ENCODE measurements around the gene DEK. TPM values are rescaled to one million over a fixed set of nuclear protein-coding genes. Genes with fewer than 3 reads are reported as not detected.
"Not testable (repeated sequence)": the region's sequence is repeated elsewhere in the genome, so short reads cannot be mapped to it uniquely, and the experiment has no call there.

The DEK gene
- total RNA-seq, 1 donor from 2014 or later: 63.0 TPM

DNA sequence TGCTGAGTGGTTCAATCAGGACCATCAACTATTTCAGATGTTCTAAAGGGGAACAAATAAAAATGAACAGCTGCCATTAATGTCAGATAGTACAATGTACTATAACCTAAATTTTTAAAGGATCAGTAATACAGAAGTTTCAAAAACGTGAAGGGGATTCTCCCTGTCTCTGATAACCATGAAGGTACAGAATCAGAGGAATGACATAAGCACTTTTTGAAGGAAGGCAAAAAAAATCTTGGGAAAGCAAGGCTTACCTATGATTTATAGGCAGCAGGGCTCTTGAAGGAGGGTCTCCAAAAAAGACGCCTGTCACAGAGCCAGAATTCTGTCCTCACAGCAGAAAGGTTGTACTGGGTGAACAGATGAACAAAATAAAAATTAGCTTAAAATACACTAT is 20.1 kb downstream of the DEK start:
- DNase-seq: no peak
- ATAC-seq (ENCODE audit: poor library complexity): no peak
- intact Hi-C loops (cut with DNase I): no loop called here

DNA sequence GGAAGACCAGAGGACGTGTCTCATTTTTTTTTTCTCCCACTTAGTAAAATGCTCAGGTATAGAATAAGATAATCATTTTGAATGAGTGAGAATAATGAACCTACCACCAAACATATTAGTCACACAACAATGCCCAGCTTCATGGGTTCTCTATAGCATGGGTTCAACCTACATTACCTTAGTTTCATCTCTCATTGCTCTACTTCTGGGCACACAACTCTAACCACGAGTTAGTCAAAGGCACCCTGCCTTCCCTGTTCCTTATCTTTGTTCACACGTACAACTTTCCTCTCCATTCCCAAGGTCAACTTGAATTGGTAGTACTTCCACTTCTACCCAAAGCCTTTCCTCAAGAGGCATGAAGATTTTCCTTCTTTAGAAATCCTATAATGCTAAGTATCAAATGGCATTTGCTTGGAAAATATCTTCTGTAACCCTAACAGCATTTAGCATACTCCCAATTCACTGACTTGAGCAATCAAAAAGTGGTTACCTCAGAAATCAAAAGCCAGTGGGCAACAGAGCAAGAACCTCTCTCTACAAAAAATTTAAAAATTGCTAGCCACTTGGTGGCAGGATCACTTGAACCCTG is 20.9 kb downstream of the DEK start:
- DNase-seq: no peak
- intact Hi-C loops (cut with DNase I): no loop called here
- no peak for ATAC-seq (ENCODE audit: poor library complexity)

DNA sequence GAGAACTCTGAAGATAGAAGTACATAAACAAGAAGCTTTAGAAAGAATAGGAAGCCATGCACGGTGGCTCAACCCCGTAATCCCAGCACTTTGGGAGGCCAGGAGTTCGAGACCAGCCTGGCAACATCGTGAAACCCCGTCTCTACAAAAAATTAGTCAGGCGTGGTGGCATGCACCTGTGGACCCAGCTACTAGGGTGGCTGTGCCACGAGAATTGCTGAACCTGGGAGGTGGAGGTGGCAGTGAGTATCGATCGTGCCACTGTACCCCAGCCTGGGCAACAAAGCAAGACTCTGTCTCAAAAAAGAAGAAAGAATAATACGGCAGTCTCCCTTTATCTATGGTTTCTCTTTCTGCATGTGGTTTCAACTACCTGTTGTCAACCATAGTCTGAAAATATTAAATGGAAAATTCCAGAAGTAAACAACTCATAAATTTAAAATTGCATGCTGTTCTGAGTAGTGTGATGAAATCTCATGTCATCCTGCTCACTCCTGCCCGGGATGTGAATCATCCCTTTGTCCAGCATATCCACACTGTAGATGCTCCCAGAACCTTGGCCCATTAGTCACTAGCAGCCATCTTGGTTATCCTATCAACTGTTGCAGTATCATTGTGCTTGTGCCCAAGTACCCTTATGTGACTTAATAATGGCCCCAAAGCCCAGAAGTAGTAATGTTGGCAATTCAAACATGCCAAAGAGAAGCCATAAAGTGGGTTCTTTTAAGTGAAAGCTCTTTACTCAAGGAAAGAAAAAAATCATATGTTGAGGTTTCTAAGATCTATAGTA is 22.1 kb downstream of the DEK start:
- no peak for DNase-seq
- intact Hi-C loops (cut with DNase I): no loop called here
- no peak for ATAC-seq (ENCODE audit: poor library complexity)

GRCh38 chr6:18241208-18242038 is 22.9 kb downstream of the DEK start:
- intact Hi-C loops (cut with DNase I): no loop called here
- ATAC-seq (ENCODE audit: poor library complexity): no peak
- DNase-seq: no peak

GRCh38 chr6:18240230-18240629 is 24.1 kb downstream of the DEK start:
- intact Hi-C loops (cut with DNase I): no loop called here
- ATAC-seq (ENCODE audit: poor library complexity) (no peak), DNase-seq (no peak)

- ATAC-seq (ENCODE audit: poor library complexity): no peak
- no peak for DNase-seq
- intact Hi-C loops (cut with DNase I): no loop called here
These were observed 27.2 kb downstream of the DEK start for GRCh38 chr6:18237167-18237566.

- DNase-seq: no peak
- intact Hi-C loops (cut with DNase I): no loop called here
- no peak for ATAC-seq (ENCODE audit: poor library complexity)
These were observed 28.8 kb downstream of the DEK start for GRCh38 chr6:18235524-18235923.

DNA sequence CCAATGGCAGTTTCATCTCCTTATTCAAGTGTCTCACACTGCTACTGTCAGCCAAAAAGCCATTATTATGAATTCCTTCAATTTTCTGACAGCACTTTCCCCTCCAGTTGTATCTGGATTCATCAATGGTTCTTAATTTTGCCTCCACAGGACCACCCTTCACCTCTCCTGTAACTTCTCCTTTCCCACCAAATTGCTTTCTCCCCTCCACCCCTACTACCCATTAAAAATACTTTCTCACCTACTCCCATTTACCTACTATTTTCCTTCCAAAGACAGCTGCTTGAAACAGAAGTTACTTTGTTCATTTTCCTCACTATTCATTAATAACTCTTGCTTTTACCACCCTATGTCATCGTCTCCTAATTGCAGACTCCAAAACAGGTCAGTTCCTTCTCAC is 29.8 kb downstream of the DEK start:
- ATAC-seq (ENCODE audit: poor library complexity) (no peak), DNase-seq (no peak)
- intact Hi-C loops (cut with DNase I): no loop called here

GRCh38 chr6:18233770-18234169 is 30.6 kb downstream of the DEK start:
- ATAC-seq (ENCODE audit: poor library complexity); intact Hi-C loops (cut with DNase I); DNase-seq: not testable (repeated sequence)

GRCh38 chr6:18231856-18232255 is 32.5 kb downstream of the DEK start:
- DNase-seq; intact Hi-C loops (cut with DNase I); ATAC-seq (ENCODE audit: poor library complexity): not testable (repeated sequence)

- DNase-seq; intact Hi-C loops (cut with DNase I); ATAC-seq (ENCODE audit: poor library complexity): not testable (repeated sequence)
These were observed 35.7 kb downstream of the DEK start for GRCh38 chr6:18228590-18228989.

DNA sequence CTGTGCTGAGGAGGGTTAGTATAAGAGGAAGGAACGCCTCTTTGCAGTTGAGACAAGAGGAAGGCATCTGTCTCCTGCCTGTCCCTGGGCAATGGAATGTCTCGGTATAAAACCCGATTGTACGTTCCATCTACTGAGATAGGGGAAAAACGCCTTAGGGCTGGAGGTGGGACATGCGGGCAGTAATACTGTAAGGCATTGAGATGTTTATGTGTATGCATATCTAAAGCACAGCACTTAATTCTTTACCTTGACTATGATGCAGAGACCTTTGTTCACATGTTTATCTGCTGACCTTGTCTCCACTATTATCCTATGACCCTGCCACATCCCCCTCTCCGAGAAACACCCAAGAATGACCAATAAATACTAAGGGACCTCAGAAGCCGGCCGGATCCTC is 37.2 kb downstream of the DEK start:
- DNase-seq; intact Hi-C loops (cut with DNase I); ATAC-seq (ENCODE audit: poor library complexity): not testable (repeated sequence)

- ATAC-seq (ENCODE audit: poor library complexity); intact Hi-C loops (cut with DNase I); DNase-seq: not testable (repeated sequence)
These were observed 37.8 kb downstream of the DEK start for GRCh38 chr6:18226451-18227105.

GRCh38 chr6:18221288-18221615 is 43.1 kb downstream of the DEK start:
- DNase-seq (no peak), ATAC-seq (ENCODE audit: poor library complexity) (no peak)
- intact Hi-C loops (cut with DNase I): no loop called here

DNA sequence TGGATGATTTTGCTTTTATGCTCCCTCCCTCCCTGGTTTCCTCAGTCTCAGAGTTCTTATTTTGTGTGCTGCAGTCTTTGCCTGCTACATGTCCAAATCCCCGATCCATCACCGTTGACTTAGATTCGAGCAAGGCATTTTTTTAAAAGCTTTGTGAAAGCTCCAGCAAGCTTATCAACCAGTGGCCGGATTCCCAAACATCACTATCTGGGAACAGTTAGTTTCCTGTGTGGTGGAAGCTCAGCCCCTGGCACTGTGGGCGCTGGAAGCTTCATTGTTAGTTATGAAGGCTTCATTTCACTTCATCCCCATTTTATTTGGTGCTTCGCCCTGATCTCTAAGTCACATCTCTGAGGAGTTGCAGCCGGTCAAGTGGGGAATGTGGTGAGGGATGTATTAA is 44.7 kb downstream of the DEK start:
- DNase-seq (no peak), ATAC-seq (ENCODE audit: poor library complexity) (peak; percentile 65)
- intact Hi-C loops (cut with DNase I): no loop called here

DNA sequence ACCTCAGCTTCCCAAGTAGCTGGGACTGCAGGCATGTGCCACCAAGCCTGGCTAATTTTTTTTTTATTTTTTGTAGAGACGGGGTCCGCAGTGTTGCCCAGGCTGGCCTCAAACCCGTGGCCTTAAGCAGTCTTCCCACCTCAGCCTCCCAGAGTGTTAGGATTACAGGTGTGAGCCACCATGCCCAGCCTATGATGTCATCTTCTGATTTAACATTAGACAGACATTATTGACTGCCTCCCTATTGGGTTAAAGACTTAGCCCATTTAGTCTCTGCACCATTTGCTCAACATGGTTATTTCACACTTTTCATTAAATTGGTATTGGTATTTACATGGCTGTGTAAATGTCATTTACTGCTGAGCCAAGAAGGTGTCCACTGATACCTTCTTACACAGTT is 46.1 kb downstream of the DEK start:
- ATAC-seq (ENCODE audit: poor library complexity): no peak

DNA sequence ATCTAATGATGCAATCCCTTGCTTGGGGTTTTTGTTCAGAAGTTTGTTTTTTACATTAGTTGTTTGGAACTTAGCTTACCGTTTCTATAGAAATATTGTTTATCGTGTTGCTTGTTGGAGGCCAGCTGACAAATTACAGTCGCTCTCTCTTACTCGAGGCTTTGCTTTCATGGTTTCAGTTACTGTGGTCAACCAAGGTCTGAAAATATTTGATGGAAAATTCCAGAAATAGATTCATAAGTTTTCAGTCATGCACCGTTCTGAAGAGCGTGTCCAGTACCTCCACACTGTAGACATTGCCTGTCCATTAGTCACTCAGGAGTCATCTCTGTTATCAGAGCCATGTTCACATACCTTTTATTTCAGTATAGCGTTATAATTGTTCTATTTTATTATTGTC is 47.9 kb downstream of the DEK start:
- DNase-seq: no peak
- ATAC-seq (ENCODE audit: poor library complexity): no peak
- intact Hi-C loops (cut with DNase I): no loop called here

More for the DNA sequence above, 46.1 kb downstream of the DEK start:
- no peak for DNase-seq
- intact Hi-C loops (cut with DNase I): no loop called here

- DNase-seq (no peak), ATAC-seq (ENCODE audit: poor library complexity) (peak; percentile 28)
- intact Hi-C loops (cut with DNase I): no loop called here
These were observed 48.9 kb downstream of the DEK start for GRCh38 chr6:18215436-18215835.

- ATAC-seq (ENCODE audit: poor library complexity) (no peak), DNase-seq (no peak)
- intact Hi-C loops (cut with DNase I): no loop called here
These were observed 50.3 kb downstream of the DEK start for GRCh38 chr6:18214003-18214402.

Data from Right ventricle myocardium superior (tissue), 1 donor.